ENCODE data around the gene S100B. TPM values are rescaled to one million over a fixed set of nuclear protein-coding genes. Genes with fewer than 3 reads are reported as not detected.
A peak's percentile ranks its signal among the peaks of the same experiment; 100 is the strongest.

The S100B gene
- total RNA-seq, 1 donor from 2014 or later = 7.5 TPM

GRCh38 chr21:46627726-46628125, 22.8 kb upstream of the S100B start:
- DNase-seq (ENCODE audit: low spot score) = no peak

- DNase-seq (ENCODE audit: low spot score) = no peak
Measured at GRCh38 chr21:46626975-46627501, 22.2 kb upstream of the S100B start.

GRCh38 chr21:46626536-46626935, 21.7 kb upstream of the S100B start:
- no peak for DNase-seq (ENCODE audit: low spot score)

- DNase-seq (ENCODE audit: low spot score) = no peak
Measured at GRCh38 chr21:46625759-46626158, 20.9 kb upstream of the S100B start.

GRCh38 chr21:46624050-46624449, 19.2 kb upstream of the S100B start:
- DNase-seq (ENCODE audit: low spot score) = no peak

GRCh38 chr21:46622226-46622625, 17.3 kb upstream of the S100B start:
- DNase-seq (ENCODE audit: low spot score) = peak; percentile 29

- no peak for DNase-seq (ENCODE audit: low spot score)
Measured at GRCh38 chr21:46621457-46622182, 16.7 kb upstream of the S100B start.

- no peak for DNase-seq (ENCODE audit: low spot score)
Measured at GRCh38 chr21:46620846-46621245, 16.0 kb upstream of the S100B start.

- DNase-seq (ENCODE audit: low spot score) = no peak
Measured at GRCh38 chr21:46619846-46620245, 15.0 kb upstream of the S100B start.

- no peak for DNase-seq (ENCODE audit: low spot score)
Measured at GRCh38 chr21:46618738-46619379, 14.0 kb upstream of the S100B start.

GRCh38 chr21:46617267-46618051, 12.6 kb upstream of the S100B start:
- no peak for DNase-seq (ENCODE audit: low spot score)

GRCh38 chr21:46616656-46617055, 11.8 kb upstream of the S100B start:
- DNase-seq (ENCODE audit: low spot score) = no peak

- no peak for DNase-seq (ENCODE audit: low spot score)
Measured at GRCh38 chr21:46616050-46616449, 11.2 kb upstream of the S100B start.

- DNase-seq (ENCODE audit: low spot score) = no peak
Measured at GRCh38 chr21:46613391-46613790, 8.5 kb upstream of the S100B start.

GRCh38 chr21:46610018-46610701, 5.3 kb upstream of the S100B start:
- DNase-seq (ENCODE audit: low spot score) = no peak

- DNase-seq (ENCODE audit: low spot score) = no peak
Measured at GRCh38 chr21:46608672-46609111, 3.8 kb upstream of the S100B start.

- no peak for DNase-seq (ENCODE audit: low spot score)
Measured at GRCh38 chr21:46607636-46608035, 2.8 kb upstream of the S100B start.

- no peak for DNase-seq (ENCODE audit: low spot score)
Measured at GRCh38 chr21:46606427-46606813, 1.5 kb upstream of the S100B start.

- DNase-seq (ENCODE audit: low spot score) = peak; percentile 42
Measured at GRCh38 chr21:46605767-46606426, 1.0 kb upstream of the S100B start.

GRCh38 chr21:46604329-46604974, 430 bp downstream of the S100B start:
- DNase-seq (ENCODE audit: low spot score) = no peak

- no peak for DNase-seq (ENCODE audit: low spot score)
Measured at GRCh38 chr21:46603228-46603627, 1.7 kb downstream of the S100B start.

Measured in mucosa of gallbladder (tissue), 1 donor.